HFFc6 (cell line): ENCODE measurements around the gene CERS6. TPM values are rescaled to one million over a fixed set of nuclear protein-coding genes. Genes with fewer than 3 reads are reported as not detected.

Source experiments
- DNase-seq: peaks from one replicate; pipeline ENCODE4 v3.0.0-alpha.2; 2018
- H3K27ac Mint-ChIP-seq: 2 replicates; pipeline ENCODE4 v1.8.0; 2020; ENCODE audit warnings: mild to moderate bottlenecking, mixed read lengths
- H3K27me3 Mint-ChIP-seq: 2 replicates; pipeline ENCODE4 v1.8.0; 2021; ENCODE audit warnings: mild to moderate bottlenecking, moderate library complexity, mixed read lengths; ENCODE audit not compliant: insufficient read depth
- H3K36me3 Mint-ChIP-seq: 2 replicates; pipeline ENCODE4 v1.8.0; 2021; ENCODE audit warnings: low read depth, mixed read lengths
- H3K4me1 Mint-ChIP-seq: 2 replicates; pipeline ENCODE4 v1.8.0; 2020; ENCODE audit warnings: low read depth, mixed read lengths
- H3K4me3 Mint-ChIP-seq: 2 replicates; pipeline ENCODE4 v1.8.0; 2020; ENCODE audit warnings: mild to moderate bottlenecking, moderate library complexity, mixed read lengths
- H3K9me3 Mint-ChIP-seq: 2 replicates; pipeline ENCODE4 v1.8.0; 2020; ENCODE audit warnings: mild to moderate bottlenecking, mixed read lengths
- total RNA-seq, 6 experiments: library from RNA; stranded (reverse); fragmentation: NEBNext Ultra II Directional; extraction: Animal tissue kit (Norgen Biotek cat#: 25700); gene quantifications; 2 replicates in 1 of 6; 3 replicates in 5 of 6; pipeline ENCODE4 v1.2.3, GENCODE V29; 2021
- TF ChIP-seq, protein P1 (sequence below): fragments of 200-600 bp; sonication (generic); IDR thresholded peaks from 2 replicates; pipeline ENCODE4 v1.5.0; 2021; ENCODE audit warnings: antibody characterized with exemption, mild to moderate bottlenecking

CERS6 gene
- total RNA-seq, 6 experiments from 2014 or later, result 6.2 to 9.9 (median 7.5) TPM

DNA sequence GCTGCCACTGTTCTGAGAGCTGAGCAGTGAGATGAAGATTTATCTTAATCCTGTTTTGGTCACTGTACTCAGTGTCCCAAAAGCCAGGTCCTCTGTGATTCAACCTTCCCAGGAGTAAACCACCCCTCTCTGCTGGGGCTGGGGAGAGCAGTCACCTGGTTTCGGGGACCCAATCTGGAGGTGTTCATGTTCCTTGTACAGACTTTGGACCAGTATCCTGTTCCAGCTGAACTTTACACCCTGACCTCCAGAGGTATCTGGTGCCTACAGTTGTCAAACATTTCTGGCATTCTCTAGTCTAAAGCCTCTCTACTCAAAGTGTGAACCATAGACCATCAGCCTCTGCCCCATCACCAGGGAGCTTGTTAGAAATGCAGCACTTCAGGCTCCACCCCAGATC lies 22.1 kb downstream of the CERS6 start:
- peaks cover 6% of the 10 kb centered on the region; the same call in 1 of the 2 replicates for H3K4me1 Mint-ChIP-seq
- H3K27ac Mint-ChIP-seq, result no peak overlapping the region
- TF ChIP-seq, protein P1, sequence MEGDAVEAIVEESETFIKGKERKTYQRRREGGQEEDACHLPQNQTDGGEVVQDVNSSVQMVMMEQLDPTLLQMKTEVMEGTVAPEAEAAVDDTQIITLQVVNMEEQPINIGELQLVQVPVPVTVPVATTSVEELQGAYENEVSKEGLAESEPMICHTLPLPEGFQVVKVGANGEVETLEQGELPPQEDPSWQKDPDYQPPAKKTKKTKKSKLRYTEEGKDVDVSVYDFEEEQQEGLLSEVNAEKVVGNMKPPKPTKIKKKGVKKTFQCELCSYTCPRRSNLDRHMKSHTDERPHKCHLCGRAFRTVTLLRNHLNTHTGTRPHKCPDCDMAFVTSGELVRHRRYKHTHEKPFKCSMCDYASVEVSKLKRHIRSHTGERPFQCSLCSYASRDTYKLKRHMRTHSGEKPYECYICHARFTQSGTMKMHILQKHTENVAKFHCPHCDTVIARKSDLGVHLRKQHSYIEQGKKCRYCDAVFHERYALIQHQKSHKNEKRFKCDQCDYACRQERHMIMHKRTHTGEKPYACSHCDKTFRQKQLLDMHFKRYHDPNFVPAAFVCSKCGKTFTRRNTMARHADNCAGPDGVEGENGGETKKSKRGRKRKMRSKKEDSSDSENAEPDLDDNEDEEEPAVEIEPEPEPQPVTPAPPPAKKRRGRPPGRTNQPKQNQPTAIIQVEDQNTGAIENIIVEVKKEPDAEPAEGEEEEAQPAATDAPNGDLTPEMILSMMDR, result no peak
- no peaks in the 10 kb centered on the region for H3K9me3 Mint-ChIP-seq
- H3K4me3 Mint-ChIP-seq, result no peak overlapping the region
- no peaks in the 10 kb centered on the region for H3K27me3 Mint-ChIP-seq
- no peaks in the 10 kb centered on the region for H3K36me3 Mint-ChIP-seq
- DNase-seq, result no peak

- Mint-ChIP-seq H3K4me3 (no peak overlapping the region), H3K9me3 (no peaks in the 10 kb centered on the region), H3K27me3 (no peaks in the 10 kb centered on the region), H3K4me1 (peaks cover 6% of the 10 kb centered on the region; the same call in 1 of the 2 replicates), H3K27ac (no peak overlapping the region), H3K36me3 (no peaks in the 10 kb centered on the region)
- no peak for DNase-seq
- TF ChIP-seq, protein P1, result no peak
These were observed 24.3 kb downstream of the CERS6 start for GRCh38 chr2:168480356-168480755.

- Mint-ChIP-seq H3K27me3 (no peaks in the 10 kb centered on the region), H3K4me1 (peaks cover 6% of the 10 kb centered on the region; the same call in 1 of the 2 replicates)
- TF ChIP-seq, protein P1, result no peak
These were observed 24.9 kb downstream of the CERS6 start for GRCh38 chr2:168480825-168481585.

GRCh38 chr2:168482269-168482668 lies 26.2 kb downstream of the CERS6 start:
- no peak overlapping the region for H3K27ac Mint-ChIP-seq

More at GRCh38 chr2:168480825-168481585, 24.9 kb downstream of the CERS6 start:
- Mint-ChIP-seq H3K9me3 (no peaks in the 10 kb centered on the region), H3K36me3 (no peaks in the 10 kb centered on the region), H3K4me3 (no peak overlapping the region), H3K27ac (no peak overlapping the region)
- DNase-seq, result no peak

GRCh38 chr2:168482952-168483831 lies 27.1 kb downstream of the CERS6 start:
- Mint-ChIP-seq H3K9me3 (no peaks in the 10 kb centered on the region), H3K4me1 (peaks cover 6% of the 10 kb centered on the region; the same call in 1 of the 2 replicates), H3K27ac (no peak overlapping the region), H3K36me3 (no peaks in the 10 kb centered on the region), H3K4me3 (no peak overlapping the region), H3K27me3 (no peaks in the 10 kb centered on the region)
- no peak for DNase-seq
- TF ChIP-seq, protein P1, result no peak

More at GRCh38 chr2:168482269-168482668, 26.2 kb downstream of the CERS6 start:
- no peak for DNase-seq
- no peaks in the 10 kb centered on the region for H3K27me3 Mint-ChIP-seq
- H3K36me3 Mint-ChIP-seq, result no peaks in the 10 kb centered on the region
- TF ChIP-seq, protein P1, result no peak
- no peak overlapping the region for H3K4me3 Mint-ChIP-seq
- H3K4me1 Mint-ChIP-seq, result peaks cover 6% of the 10 kb centered on the region; the same call in 1 of the 2 replicates
- no peaks in the 10 kb centered on the region for H3K9me3 Mint-ChIP-seq
